K562 (cell line): ENCODE measurements around the gene MDC1. TPM values are rescaled to one million over a fixed set of nuclear protein-coding genes. Genes with fewer than 3 reads are reported as not detected.
A peak's percentile ranks its signal among the peaks of the same experiment; 100 is the strongest.

Experiments
- ELF1 ChIP-seq: fragments of 200-800 bp; sonication (Bioruptor generic); IDR thresholded peaks from 2 replicates; pipeline ENCODE4 v1.6.1; 2016; ENCODE audit warnings: missing genetic modification characterization, missing compliant biosample characterization
- MEF2A ChIP-seq: IDR thresholded peaks from 2 replicates; pipeline ENCODE4 v1.6.1; 2011; ENCODE audit warnings: low read depth, mild to moderate bottlenecking, low read length, moderate library complexity; ENCODE audit not compliant: control insufficient read depth
- POLR3G ChIP-seq: IDR thresholded peaks from 2 replicates; pipeline ENCODE4 v1.6.1; 2011; ENCODE audit not compliant: insufficient read length, insufficient replicate concordance; ENCODE audit errors: extremely low read depth
- TRIM24 ChIP-seq, 2 experiments: fragments of 450-650 bp; IDR thresholded peaks; 2 replicates each; pipeline ENCODE4 v1.6.1; 2016
- ZNF239 ChIP-seq: fragments of 250-450 bp; sonication (Bioruptor Pico); IDR thresholded peaks from 2 replicates; pipeline ENCODE4 v1.4.0; 2020; ENCODE audit warnings: mild to moderate bottlenecking
- polyA plus RNA-seq, 8 experiments: library from polyadenylated mRNA; depleted of rRNA in 4 of 8; stranded (reverse) in 5 of 8; unstranded in 3 of 8; fragments of >200 nt; fragmentation: Nextera tagmentation in 2 of 8; fragmentation: Illumina TruSeq in 1 of 8; extraction: Ambion mirVana in 2 of 8; extraction: Trizol in 1 of 8; gene quantifications; 2 replicates each; pipeline versions ENCODE4 v1.2.1 to v1.2.3, GENCODE V29; 2011 to 2014; ENCODE audit warnings: inconsistent platforms in 1 of 8, missing spikeins in 1 of 8
- total RNA-seq, 7 experiments: library from RNA; depleted of rRNA in 6 of 7; stranded (reverse); fragments of >200 nt in 6 of 7; fragmentation: Illumina TruSeq in 2 of 7; extraction: Trizol in 2 of 7; gene quantifications; 2 replicates each; pipeline versions ENCODE4 v1.2.1 to v1.2.3, GENCODE V29; 2011 to 2021; ENCODE audit warnings: low replicate concordance in 1 of 7
- TF ChIP-seq, protein P1 (sequence below): fragments of 450-650 bp; conservative IDR thresholded peaks from 2 replicates; pipeline ENCODE4 v1.6.1; 2016; ENCODE audit warnings: missing genetic modification characterization, low read depth, mild to moderate bottlenecking, missing compliant biosample characterization, moderate library complexity
- TF ChIP-seq, protein P2 (sequence below): sonication (generic); formaldehyde crosslinking; IDR thresholded peaks from 2 replicates; pipeline ENCODE4 v1.8.0; 2023; ENCODE audit warnings: mild to moderate bottlenecking, missing genetic modification reagents
- TF ChIP-seq, protein P3 (sequence below), 3 experiments: fragments of 200-800 bp in 1 of 3; sonication (Bioruptor generic) in 1 of 3; sonication (generic) in 1 of 3; formaldehyde crosslinking in 1 of 3; IDR thresholded peaks; 2 replicates each; pipeline versions ENCODE4 v1.6.1 to v1.8.0; 2016 to 2022; ENCODE audit warnings: mild to moderate bottlenecking in 2 of 3, missing compliant biosample characterization in 2 of 3, missing genetic modification characterization in 2 of 3, missing genetic modification reagents in 1 of 3
- TF ChIP-seq, protein P4 (sequence below): fragments of 450-650 bp; IDR thresholded peaks from 2 replicates; pipeline ENCODE4 v1.6.1; 2017; ENCODE audit warnings: antibody characterized with exemption, mild to moderate bottlenecking
- TF ChIP-seq, protein P5 (sequence below): fragments of 200-800 bp; sonication (Bioruptor generic); IDR thresholded peaks from 2 replicates; pipeline ENCODE4 v1.6.1; 2016; ENCODE audit warnings: missing genetic modification characterization, missing compliant biosample characterization

Gene MDC1
- total and polyA plus RNA-seq, 9 of the 15 experiments (the other 6 are each of a cell fraction or from before 2014, with no cell fraction given), result 8.2 to 114 (median 20.0) TPM

DNA sequence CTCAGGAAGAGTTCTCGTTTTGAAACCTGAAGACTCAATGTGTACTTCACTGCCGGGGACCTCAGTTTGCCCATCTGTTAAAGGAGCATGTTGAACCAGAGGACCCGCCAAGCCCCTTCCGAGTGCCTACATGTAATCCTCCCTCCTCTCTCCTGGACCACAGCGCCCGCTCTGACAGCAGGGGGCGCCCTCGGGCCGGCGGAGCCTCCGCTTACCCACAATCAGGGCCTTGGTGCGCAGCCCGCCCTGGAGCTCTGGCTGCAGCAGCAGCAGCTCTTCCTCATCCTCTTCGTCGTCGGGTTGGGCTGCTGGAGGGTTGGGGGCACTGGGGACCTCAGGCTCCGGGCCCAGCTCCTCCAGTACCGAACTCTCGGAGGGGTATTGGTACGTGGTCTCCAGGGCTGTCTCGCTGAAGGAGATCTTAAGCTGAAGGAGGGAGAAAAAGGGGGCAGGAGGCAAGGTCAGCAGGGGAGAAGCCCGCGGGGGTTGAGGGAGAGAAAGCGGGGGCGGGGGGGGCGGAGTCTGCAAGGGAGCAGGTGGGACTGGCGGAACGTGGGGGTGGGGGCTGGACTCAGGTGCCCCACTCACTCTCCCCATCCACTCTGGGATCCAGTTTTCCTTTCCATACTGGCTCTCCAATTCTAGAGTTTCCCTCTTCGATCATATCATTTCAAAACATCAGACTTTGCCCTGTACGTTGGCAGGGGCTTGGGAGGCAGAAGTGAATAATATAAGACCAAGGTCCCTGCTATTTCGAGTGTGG is 37.9 kb downstream of the MDC1 start (continued):
- TF ChIP-seq, protein P1, sequence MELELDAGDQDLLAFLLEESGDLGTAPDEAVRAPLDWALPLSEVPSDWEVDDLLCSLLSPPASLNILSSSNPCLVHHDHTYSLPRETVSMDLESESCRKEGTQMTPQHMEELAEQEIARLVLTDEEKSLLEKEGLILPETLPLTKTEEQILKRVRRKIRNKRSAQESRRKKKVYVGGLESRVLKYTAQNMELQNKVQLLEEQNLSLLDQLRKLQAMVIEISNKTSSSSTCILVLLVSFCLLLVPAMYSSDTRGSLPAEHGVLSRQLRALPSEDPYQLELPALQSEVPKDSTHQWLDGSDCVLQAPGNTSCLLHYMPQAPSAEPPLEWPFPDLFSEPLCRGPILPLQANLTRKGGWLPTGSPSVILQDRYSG, result no peak
- no peak for TF ChIP-seq ELF1
- TF ChIP-seq, protein P2, sequence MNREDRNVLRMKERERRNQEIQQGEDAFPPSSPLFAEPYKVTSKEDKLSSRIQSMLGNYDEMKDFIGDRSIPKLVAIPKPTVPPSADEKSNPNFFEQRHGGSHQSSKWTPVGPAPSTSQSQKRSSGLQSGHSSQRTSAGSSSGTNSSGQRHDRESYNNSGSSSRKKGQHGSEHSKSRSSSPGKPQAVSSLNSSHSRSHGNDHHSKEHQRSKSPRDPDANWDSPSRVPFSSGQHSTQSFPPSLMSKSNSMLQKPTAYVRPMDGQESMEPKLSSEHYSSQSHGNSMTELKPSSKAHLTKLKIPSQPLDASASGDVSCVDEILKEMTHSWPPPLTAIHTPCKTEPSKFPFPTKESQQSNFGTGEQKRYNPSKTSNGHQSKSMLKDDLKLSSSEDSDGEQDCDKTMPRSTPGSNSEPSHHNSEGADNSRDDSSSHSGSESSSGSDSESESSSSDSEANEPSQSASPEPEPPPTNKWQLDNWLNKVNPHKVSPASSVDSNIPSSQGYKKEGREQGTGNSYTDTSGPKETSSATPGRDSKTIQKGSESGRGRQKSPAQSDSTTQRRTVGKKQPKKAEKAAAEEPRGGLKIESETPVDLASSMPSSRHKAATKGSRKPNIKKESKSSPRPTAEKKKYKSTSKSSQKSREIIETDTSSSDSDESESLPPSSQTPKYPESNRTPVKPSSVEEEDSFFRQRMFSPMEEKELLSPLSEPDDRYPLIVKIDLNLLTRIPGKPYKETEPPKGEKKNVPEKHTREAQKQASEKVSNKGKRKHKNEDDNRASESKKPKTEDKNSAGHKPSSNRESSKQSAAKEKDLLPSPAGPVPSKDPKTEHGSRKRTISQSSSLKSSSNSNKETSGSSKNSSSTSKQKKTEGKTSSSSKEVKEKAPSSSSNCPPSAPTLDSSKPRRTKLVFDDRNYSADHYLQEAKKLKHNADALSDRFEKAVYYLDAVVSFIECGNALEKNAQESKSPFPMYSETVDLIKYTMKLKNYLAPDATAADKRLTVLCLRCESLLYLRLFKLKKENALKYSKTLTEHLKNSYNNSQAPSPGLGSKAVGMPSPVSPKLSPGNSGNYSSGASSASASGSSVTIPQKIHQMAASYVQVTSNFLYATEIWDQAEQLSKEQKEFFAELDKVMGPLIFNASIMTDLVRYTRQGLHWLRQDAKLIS (CRISPR knock-in tag), result no peak
- TF ChIP-seq, protein P3, sequence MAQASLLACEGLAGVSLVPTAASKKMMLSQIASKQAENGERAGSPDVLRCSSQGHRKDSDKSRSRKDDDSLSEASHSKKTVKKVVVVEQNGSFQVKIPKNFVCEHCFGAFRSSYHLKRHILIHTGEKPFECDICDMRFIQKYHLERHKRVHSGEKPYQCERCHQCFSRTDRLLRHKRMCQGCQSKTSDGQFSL (CRISPR knock-in tag; IDR thresholded peaks at IDR 0.05), result no peak
- TF ChIP-seq, protein P3 (tag; IDR thresholded peaks at IDR 0.05), result no peak
- TF ChIP-seq POLR3G, result no peak
- TF ChIP-seq, protein P4, sequence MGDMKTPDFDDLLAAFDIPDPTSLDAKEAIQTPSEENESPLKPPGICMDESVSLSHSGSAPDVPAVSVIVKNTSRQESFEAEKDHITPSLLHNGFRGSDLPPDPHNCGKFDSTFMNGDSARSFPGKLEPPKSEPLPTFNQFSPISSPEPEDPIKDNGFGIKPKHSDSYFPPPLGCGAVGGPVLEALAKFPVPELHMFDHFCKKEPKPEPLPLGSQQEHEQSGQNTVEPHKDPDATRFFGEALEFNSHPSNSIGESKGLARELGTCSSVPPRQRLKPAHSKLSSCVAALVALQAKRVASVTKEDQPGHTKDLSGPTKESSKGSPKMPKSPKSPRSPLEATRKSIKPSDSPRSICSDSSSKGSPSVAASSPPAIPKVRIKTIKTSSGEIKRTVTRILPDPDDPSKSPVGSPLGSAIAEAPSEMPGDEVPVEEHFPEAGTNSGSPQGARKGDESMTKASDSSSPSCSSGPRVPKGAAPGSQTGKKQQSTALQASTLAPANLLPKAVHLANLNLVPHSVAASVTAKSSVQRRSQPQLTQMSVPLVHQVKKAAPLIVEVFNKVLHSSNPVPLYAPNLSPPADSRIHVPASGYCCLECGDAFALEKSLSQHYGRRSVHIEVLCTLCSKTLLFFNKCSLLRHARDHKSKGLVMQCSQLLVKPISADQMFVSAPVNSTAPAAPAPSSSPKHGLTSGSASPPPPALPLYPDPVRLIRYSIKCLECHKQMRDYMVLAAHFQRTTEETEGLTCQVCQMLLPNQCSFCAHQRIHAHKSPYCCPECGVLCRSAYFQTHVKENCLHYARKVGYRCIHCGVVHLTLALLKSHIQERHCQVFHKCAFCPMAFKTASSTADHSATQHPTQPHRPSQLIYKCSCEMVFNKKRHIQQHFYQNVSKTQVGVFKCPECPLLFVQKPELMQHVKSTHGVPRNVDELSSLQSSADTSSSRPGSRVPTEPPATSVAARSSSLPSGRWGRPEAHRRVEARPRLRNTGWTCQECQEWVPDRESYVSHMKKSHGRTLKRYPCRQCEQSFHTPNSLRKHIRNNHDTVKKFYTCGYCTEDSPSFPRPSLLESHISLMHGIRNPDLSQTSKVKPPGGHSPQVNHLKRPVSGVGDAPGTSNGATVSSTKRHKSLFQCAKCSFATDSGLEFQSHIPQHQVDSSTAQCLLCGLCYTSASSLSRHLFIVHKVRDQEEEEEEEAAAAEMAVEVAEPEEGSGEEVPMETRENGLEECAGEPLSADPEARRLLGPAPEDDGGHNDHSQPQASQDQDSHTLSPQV, result peak; percentile 70
- TF ChIP-seq ZNF239 (CRISPR knock-in tag), result peak; percentile 63
- no peak for TF ChIP-seq MEF2A
- TF ChIP-seq TRIM24 (IDR thresholded peaks at IDR 0.05), result no peak
- TF ChIP-seq, protein P5, sequence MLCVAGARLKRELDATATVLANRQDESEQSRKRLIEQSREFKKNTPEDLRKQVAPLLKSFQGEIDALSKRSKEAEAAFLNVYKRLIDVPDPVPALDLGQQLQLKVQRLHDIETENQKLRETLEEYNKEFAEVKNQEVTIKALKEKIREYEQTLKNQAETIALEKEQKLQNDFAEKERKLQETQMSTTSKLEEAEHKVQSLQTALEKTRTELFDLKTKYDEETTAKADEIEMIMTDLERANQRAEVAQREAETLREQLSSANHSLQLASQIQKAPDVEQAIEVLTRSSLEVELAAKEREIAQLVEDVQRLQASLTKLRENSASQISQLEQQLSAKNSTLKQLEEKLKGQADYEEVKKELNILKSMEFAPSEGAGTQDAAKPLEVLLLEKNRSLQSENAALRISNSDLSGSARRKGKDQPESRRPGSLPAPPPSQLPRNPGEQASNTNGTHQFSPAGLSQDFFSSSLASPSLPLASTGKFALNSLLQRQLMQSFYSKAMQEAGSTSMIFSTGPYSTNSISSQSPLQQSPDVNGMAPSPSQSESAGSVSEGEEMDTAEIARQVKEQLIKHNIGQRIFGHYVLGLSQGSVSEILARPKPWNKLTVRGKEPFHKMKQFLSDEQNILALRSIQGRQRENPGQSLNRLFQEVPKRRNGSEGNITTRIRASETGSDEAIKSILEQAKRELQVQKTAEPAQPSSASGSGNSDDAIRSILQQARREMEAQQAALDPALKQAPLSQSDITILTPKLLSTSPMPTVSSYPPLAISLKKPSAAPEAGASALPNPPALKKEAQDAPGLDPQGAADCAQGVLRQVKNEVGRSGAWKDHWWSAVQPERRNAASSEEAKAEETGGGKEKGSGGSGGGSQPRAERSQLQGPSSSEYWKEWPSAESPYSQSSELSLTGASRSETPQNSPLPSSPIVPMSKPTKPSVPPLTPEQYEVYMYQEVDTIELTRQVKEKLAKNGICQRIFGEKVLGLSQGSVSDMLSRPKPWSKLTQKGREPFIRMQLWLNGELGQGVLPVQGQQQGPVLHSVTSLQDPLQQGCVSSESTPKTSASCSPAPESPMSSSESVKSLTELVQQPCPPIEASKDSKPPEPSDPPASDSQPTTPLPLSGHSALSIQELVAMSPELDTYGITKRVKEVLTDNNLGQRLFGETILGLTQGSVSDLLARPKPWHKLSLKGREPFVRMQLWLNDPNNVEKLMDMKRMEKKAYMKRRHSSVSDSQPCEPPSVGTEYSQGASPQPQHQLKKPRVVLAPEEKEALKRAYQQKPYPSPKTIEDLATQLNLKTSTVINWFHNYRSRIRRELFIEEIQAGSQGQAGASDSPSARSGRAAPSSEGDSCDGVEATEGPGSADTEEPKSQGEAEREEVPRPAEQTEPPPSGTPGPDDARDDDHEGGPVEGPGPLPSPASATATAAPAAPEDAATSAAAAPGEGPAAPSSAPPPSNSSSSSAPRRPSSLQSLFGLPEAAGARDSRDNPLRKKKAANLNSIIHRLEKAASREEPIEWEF (CRISPR knock-in tag), result no peak
